Stimulated activated CD8-positive, alpha-beta memory T cell treated with anti-CD3 and anti-CD28 coated beads, Interleukin-4, amount 100 ng/mL, for 4 hours (primary cell): ENCODE results near the gene ELK3.

Source experiments
- DNase-seq, 2 donors: peaks; one replicate each; pipeline ENCODE4 v3.0.0-alpha.2; 2020; ENCODE audit warnings: low read depth in 2 of 2, low spot score in 1 of 2

ELK3 gene

GRCh38 chr12:96187956-96188355 lies 6.2 kb upstream of the ELK3 start:
- no peak for DNase-seq

- no peak for DNase-seq
Observed at GRCh38 chr12:96189781-96190180, 4.4 kb upstream of the ELK3 start.

- DNase-seq, result no peak
Observed at GRCh38 chr12:96190413-96191108, 3.6 kb upstream of the ELK3 start.

GRCh38 chr12:96192926-96193573 lies 1.1 kb upstream of the ELK3 start:
- no peak for DNase-seq

GRCh38 chr12:96194576-96194889 lies 358 bp downstream of the ELK3 start:
- no peak for DNase-seq

GRCh38 chr12:96194971-96195844 lies 1.0 kb downstream of the ELK3 start:
- DNase-seq, result peak; percentile 42 to 54

GRCh38 chr12:96195845-96196451 lies 1.8 kb downstream of the ELK3 start:
- DNase-seq, result peak in 1 of 2 donors; percentile 19

- no peak for DNase-seq
Observed at GRCh38 chr12:96196781-96197180, 2.6 kb downstream of the ELK3 start.

GRCh38 chr12:96197503-96198272 lies 3.5 kb downstream of the ELK3 start:
- DNase-seq, result no peak

- no peak for DNase-seq
Observed at GRCh38 chr12:96198965-96199364, 4.8 kb downstream of the ELK3 start.

- no peak for DNase-seq
Observed at GRCh38 chr12:96199464-96199863, 5.3 kb downstream of the ELK3 start.

GRCh38 chr12:96201272-96202227 lies 7.4 kb downstream of the ELK3 start:
- DNase-seq, result no peak

- DNase-seq, result no peak
Observed at GRCh38 chr12:96204381-96204780, 10.2 kb downstream of the ELK3 start.

- DNase-seq, result no peak
Observed at GRCh38 chr12:96205908-96206307, 11.7 kb downstream of the ELK3 start.

- DNase-seq, result no peak
Observed at GRCh38 chr12:96206936-96207662, 12.9 kb downstream of the ELK3 start.

GRCh38 chr12:96208346-96208745 lies 14.2 kb downstream of the ELK3 start:
- DNase-seq, result no peak

- DNase-seq, result no peak
Observed at GRCh38 chr12:96208801-96209549, 14.8 kb downstream of the ELK3 start.

GRCh38 chr12:96210376-96211055 lies 16.3 kb downstream of the ELK3 start:
- DNase-seq, result no peak
